ENCODE measurements around the gene PAK5.
"Not testable (repeated sequence)": the region's sequence is repeated elsewhere in the genome, so short reads cannot be mapped to it uniquely, and the experiment has no call there.

PAK5 gene

GRCh38 chr20:9672981-9673380 lies 165.9 kb downstream of the PAK5 start:
- DNase-seq, result no peak

GRCh38 chr20:9672027-9672426 lies 166.8 kb downstream of the PAK5 start:
- no peak for DNase-seq

DNA sequence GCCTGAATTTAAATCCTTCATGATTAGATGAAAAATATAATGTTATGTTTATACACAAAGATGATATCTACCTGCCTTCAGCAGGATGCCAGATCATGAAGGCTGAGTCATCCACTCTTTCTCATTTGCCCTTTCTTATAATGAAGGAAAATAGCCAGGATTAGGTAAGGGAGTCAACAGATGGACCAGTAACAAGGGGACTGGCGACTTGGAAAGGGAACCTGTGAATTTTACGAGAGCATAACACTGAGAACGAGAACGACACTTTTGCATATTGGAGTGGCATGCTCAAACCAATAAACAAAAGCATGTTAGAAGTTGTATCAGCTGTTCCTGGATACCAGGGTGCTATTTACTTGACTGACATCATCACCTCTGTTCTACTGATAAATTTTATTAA lies 170.5 kb downstream of the PAK5 start:
- no peak for DNase-seq

- DNase-seq, result no peak
These were observed 175.5 kb downstream of the PAK5 start for GRCh38 chr20:9663423-9663822.

- no peak for DNase-seq
These were observed 178.5 kb downstream of the PAK5 start for GRCh38 chr20:9660236-9660868.

DNA sequence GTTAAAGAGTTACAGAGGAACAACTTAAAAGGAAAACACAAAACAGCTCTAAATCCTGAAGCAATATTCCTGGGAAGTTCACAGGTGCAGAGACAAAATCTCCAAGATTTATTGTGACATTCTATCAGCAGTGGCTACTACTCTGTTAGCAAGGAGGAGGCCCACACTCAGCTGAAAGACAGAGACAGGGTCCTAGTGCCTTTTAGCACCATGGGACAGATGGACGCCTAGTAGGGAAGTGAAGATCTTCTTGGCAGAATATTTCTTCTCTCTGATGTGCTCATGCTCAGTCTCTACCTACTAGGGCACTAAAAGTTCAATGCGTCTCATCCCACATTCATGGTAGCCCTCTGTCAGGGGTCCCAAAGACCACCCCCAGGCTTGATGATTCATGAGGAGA lies 191.1 kb downstream of the PAK5 start:
- no peak for DNase-seq

GRCh38 chr20:9646375-9646774 lies 192.5 kb downstream of the PAK5 start:
- DNase-seq, result no peak

DNA sequence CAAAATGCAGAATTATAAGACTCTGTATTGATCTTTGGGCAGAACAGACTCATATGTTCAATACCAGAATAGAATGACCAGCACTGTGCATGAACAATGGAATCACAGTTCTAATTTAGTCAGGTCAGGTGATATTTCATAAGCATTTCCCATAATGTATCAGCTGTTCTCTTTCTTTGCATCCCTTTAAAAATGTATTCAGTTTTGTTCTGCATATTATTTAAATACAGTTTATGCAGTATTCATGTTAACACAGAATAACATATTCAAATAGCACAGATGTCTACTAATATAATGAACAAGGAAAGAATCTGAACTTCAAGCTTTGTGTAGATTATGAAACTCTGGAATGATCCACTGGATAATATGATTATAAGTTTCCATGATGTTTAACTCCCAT lies 196.0 kb downstream of the PAK5 start:
- no peak for DNase-seq

GRCh38 chr20:9641499-9642000 lies 197.3 kb downstream of the PAK5 start:
- not testable (repeated sequence) for DNase-seq

- DNase-seq, result no peak
These were observed 201.0 kb downstream of the PAK5 start for GRCh38 chr20:9637889-9638288.

DNA sequence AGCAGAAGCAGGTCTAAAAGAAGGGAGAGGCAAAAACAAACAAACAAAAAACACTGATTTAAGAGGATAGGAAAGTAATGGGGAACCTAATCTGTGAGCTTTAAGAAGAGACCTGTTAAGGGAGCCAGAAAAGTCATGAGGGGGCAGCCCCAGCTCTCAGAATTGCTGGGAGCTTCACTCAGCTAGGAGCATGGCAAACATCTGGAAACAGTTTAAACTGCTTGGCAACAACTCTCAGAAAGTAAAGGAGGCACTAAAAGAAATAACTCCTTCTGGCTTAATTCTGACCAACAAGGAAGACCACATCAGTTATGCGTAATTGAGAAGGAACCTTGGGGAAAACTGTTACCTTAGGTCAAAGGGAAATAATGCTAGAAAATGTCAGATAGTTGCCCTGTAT lies 203.1 kb downstream of the PAK5 start:
- DNase-seq, result no peak

DNA sequence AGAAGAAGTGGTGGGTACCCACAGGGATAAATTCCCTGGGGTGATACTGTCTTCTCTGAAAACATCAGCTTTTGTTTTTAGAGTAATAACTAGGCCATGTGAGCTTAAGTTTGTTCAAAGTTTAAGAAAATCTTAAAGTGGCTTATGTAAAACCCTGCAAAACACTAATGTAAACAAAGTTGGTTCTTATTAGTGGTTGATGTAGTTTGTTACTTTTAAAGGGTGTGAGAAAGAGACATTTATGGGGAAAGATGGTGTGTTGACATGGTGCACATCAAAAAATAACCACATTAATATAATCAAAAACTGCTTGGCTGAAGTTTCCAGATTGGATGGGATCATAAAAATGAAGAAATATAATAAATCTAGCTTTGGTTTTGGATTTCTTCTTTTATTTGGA lies 204.5 kb downstream of the PAK5 start:
- DNase-seq, result no peak

- no peak for DNase-seq
These were observed 205.9 kb downstream of the PAK5 start for GRCh38 chr20:9632991-9633390.

- no peak for DNase-seq
These were observed 206.6 kb downstream of the PAK5 start for GRCh38 chr20:9632265-9632664.

DNA sequence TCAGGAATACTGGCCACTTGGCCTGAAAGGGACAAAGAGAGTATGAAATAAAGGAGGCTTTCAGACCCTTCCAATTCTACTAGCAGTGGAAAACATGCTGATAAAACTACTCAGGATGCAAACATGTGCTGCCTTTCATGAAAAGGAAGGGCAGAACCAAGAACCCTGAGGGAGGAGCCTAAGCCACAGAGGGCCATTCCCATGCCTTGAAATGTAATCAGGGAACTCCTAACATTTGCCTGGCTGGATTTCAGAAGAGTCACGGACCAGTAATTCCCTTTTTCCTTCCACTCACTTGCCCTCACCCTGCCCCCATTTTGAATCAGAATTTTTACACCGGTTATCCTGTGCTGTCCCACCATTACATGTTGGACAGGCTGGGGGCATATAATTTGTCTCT lies 208.3 kb downstream of the PAK5 start:
- no peak for DNase-seq

DNA sequence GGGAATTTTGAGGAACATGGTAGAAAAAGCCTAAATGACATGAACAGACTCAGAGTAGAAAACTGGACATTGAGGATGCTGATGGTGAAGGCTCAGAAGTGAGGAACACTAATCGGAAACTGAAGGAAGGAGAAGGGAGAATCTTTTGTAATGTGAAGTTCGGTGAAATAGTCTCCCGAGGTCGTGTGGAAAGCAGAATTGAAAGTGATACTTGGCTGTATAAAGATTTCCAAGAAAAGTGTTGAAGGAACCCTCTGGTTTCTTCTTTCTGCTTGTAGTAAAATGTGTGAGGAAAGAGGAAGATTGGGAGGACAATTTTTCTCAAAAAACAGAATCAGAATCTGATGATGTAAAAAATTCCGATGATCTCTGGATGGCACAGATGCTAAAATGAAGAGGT lies 209.0 kb downstream of the PAK5 start:
- DNase-seq, result no peak

GRCh38 chr20:9628589-9628988 lies 210.3 kb downstream of the PAK5 start:
- no peak for DNase-seq

DNA sequence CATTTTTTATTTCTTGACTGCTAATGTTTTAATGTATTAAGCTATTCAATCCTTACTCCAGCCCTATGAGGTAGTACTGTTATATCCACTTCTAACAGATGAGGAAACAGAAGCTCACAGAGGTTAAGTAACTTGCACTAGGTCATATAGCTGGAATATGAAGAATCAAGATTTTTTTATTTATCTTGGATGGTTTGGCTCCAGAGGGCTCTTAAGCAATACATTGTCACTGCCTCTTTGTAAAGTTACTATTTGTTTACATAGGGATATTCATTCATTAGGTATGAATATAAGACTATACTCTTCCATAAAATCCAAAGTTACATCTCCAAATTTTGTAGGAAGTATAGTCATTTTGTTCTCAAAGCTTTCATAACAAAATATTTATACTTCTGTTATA lies 210.7 kb downstream of the PAK5 start:
- DNase-seq, result no peak

DNA sequence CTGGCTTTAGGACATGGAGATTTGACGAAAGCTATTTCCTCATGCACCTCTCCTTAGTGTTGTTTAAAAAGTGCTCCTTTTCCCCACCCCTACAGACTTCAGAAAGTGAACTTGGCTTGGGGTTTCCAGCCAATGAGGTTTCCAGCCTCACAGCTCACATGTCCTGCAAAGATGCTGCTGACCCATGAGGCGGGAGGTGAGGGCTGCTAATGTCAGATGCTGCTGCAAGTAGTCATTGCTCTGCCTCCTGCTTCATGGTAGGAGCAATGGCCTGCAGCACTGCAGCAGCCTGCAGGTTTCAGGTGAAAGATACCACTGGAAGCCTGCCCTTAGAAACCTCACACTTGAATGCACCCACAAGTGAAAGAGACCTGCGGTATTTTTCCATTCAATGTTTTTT lies 211.7 kb downstream of the PAK5 start:
- DNase-seq, result no peak

GRCh38 chr20:9626357-9626756 lies 212.5 kb downstream of the PAK5 start:
- DNase-seq, result no peak

DNA sequence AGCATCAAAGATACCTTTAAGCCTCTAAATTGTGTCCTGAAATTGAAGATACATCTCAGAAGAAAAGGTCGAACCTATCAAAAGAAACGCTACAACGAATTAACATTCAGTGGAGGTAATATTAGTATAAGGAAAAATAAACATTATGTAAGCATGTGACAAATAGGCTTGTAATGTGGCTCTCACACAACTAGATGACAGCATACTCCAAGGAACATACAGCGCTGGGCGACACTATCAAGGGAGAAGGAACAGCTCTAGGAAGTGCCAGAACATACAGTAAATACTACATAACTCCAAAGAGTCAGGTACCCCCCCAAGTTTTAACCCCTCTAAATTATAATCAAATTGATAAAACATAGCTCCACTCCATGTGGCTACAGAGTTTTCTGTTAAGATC lies 220.9 kb downstream of the PAK5 start:
- peak in 1 of 2 donors; percentile 82 for DNase-seq

GRCh38 chr20:9616833-9617461 lies 221.9 kb downstream of the PAK5 start:
- DNase-seq, result peak; percentile 39 to 82

DNA sequence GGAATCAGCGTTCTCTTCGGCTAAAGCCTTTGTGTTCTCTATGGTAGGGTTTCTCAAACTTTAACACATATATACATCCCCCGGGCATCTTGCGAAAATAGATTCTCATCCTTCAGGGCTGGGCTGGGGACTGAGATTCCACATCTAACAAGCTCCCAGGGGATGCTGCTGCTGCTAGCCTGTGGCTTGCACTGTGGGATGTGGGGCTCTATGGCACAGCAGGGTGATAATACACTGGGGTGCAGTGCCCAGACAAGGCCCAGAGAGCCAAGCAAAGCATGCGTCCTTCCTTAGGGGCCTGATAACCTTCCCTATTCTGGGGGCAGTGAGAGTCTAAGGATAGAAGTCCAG lies 222.4 kb downstream of the PAK5 start:
- DNase-seq, result no peak

GRCh38 chr20:9615766-9616454 lies 223.0 kb downstream of the PAK5 start:
- DNase-seq, result no peak

Data from hippocampal formation (tissue), 2 donors.